Measurements from ENCODE around the gene HMG20B.
A peak's percentile ranks its signal among the peaks of the same experiment; 100 is the strongest.

HMG20B gene

DNA sequence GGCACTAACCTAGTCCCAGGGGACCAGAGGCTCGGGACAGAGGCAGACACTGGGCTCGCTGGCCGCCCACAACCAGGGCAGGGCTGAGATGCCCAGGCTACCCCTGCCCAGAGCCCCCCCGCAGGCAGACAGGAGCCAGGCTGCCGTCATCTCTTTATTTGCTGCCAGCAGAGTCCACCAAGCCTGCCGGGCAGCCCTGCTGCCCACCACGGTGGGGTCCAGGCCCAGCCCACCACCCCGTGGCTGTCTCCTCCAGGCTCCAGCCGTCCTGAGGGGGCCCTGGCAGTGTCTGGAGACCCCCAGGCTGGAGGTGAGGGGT lies 28.7 kb upstream of the HMG20B start:
- DNase-seq (ENCODE audit: low read depth): no peak
- no peak overlapping the region for H3K4me3 ChIP-seq (ENCODE audit: low read length)
- TF ChIP-seq, protein P1, sequence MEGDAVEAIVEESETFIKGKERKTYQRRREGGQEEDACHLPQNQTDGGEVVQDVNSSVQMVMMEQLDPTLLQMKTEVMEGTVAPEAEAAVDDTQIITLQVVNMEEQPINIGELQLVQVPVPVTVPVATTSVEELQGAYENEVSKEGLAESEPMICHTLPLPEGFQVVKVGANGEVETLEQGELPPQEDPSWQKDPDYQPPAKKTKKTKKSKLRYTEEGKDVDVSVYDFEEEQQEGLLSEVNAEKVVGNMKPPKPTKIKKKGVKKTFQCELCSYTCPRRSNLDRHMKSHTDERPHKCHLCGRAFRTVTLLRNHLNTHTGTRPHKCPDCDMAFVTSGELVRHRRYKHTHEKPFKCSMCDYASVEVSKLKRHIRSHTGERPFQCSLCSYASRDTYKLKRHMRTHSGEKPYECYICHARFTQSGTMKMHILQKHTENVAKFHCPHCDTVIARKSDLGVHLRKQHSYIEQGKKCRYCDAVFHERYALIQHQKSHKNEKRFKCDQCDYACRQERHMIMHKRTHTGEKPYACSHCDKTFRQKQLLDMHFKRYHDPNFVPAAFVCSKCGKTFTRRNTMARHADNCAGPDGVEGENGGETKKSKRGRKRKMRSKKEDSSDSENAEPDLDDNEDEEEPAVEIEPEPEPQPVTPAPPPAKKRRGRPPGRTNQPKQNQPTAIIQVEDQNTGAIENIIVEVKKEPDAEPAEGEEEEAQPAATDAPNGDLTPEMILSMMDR (conservative IDR thresholded peaks at IDR 0.05; ENCODE audit: low read depth, low read length): no peak

GRCh38 chr19:3544742-3545668 lies 27.7 kb upstream of the HMG20B start:
- TF ChIP-seq, protein P1 (conservative IDR thresholded peaks at IDR 0.05; ENCODE audit: low read depth, low read length): peak; percentile 97
- no peak for DNase-seq (ENCODE audit: low read depth)

GRCh38 chr19:3545669-3546034 lies 27.1 kb upstream of the HMG20B start:
- no peak overlapping the region for H3K4me3 ChIP-seq (ENCODE audit: low read length)
- TF ChIP-seq, protein P1 (conservative IDR thresholded peaks at IDR 0.05; ENCODE audit: low read depth, low read length): no peak
- DNase-seq (ENCODE audit: low read depth): no peak

More at GRCh38 chr19:3544742-3545668, 27.7 kb upstream of the HMG20B start:
- H3K4me3 ChIP-seq (ENCODE audit: low read length): no peak overlapping the region

- TF ChIP-seq, protein P1 (conservative IDR thresholded peaks at IDR 0.05; ENCODE audit: low read depth, low read length): no peak
- H3K4me3 ChIP-seq (ENCODE audit: low read length): no peak overlapping the region
- no peak for DNase-seq (ENCODE audit: low read depth)
These were observed 26.6 kb upstream of the HMG20B start for GRCh38 chr19:3546119-3546518.

GRCh38 chr19:3547301-3547731 lies 25.4 kb upstream of the HMG20B start:
- no peak overlapping the region for H3K4me3 ChIP-seq (ENCODE audit: low read length)
- no peak for DNase-seq (ENCODE audit: low read depth)
- TF ChIP-seq, protein P1 (conservative IDR thresholded peaks at IDR 0.05; ENCODE audit: low read depth, low read length): peak; percentile 60

DNA sequence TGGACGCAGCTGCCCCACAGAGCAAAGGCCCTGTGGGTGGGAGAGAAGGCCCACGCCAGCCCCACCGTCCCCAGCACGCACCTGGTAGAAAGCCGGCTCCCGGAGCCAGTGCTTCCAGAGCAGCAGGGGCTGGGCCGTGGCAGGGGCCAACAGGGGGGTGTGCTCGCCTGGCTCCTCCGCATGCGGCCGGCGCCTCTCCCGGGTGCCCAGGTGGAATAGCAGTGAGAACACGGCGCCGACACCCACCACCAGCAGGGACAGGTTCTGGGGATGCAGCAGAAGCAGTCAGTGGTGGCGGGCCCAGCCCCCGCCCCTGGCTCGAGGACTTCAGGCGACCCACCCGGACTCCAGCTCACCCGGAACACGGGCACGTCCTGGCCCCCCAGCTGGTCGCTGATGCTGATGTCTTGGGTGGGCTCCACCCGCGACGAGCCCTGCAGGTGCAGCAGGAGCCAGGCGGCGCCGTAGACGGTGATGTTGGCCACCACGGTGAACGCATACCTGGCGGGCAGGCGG lies 24.9 kb upstream of the HMG20B start:
- no peak overlapping the region for H3K4me3 ChIP-seq (ENCODE audit: low read length)
- TF ChIP-seq, protein P1 (conservative IDR thresholded peaks at IDR 0.05; ENCODE audit: low read depth, low read length): no peak
- no peak for DNase-seq (ENCODE audit: low read depth)

DNA sequence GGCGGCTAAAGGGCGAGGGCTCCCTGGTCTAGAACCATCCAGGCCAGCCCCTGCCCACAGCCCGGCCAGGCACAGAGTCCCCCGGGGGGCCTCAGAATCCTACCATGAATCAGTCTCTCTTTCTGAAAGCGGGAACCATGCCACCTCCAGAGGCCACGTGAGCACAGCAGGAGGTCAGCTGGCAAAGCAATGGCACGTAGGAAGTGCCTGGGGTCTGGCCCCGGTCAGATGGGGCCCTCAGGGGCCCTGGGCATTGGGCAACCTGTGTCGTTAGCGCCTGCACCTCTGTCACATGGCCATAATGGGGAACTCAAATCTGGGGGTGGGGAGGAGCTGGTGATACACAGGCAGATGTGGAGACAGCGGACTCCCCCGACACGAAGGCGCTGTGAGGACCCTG lies 24.1 kb upstream of the HMG20B start:
- DNase-seq (ENCODE audit: low read depth): no peak
- H3K4me3 ChIP-seq (ENCODE audit: low read length): no peak overlapping the region
- TF ChIP-seq, protein P1 (conservative IDR thresholded peaks at IDR 0.05; ENCODE audit: low read depth, low read length): no peak
